Osteocyte (in vitro differentiated cells): ENCODE results near the gene ELF5. TPM values are rescaled to one million over a fixed set of nuclear protein-coding genes. Genes with fewer than 3 reads are reported as not detected.

Source experiments
- DNase-seq: peaks from one replicate; pipeline ENCODE4 v3.0.0; 2021; ENCODE audit warnings: mixed read lengths; ENCODE audit not compliant: unreplicated experiment; ENCODE audit errors: extremely low spot score
- H3K27ac Mint-ChIP-seq: one replicate; pipeline ENCODE4 v1.8.0; 2021; ENCODE audit warnings: mild to moderate bottlenecking, mixed read lengths; ENCODE audit not compliant: unreplicated experiment
- H3K27me3 Mint-ChIP-seq: one replicate; pipeline ENCODE4 v1.8.0; 2021; ENCODE audit warnings: mixed read lengths; ENCODE audit not compliant: unreplicated experiment
- H3K36me3 Mint-ChIP-seq: one replicate; pipeline ENCODE4 v1.8.0; 2021; ENCODE audit warnings: mixed read lengths; ENCODE audit not compliant: unreplicated experiment
- H3K4me1 Mint-ChIP-seq: one replicate; pipeline ENCODE4 v1.8.0; 2021; ENCODE audit warnings: mixed read lengths; ENCODE audit not compliant: unreplicated experiment
- H3K4me3 Mint-ChIP-seq: one replicate; pipeline ENCODE4 v1.8.0; 2021; ENCODE audit warnings: mild to moderate bottlenecking, moderate library complexity, mixed read lengths; ENCODE audit not compliant: unreplicated experiment
- H3K9me3 Mint-ChIP-seq: one replicate; pipeline ENCODE4 v1.8.0; 2021; ENCODE audit warnings: mixed read lengths; ENCODE audit not compliant: unreplicated experiment
- total RNA-seq: library from RNA; stranded (reverse); gene quantifications from 2 replicates; pipeline ENCODE4 v1.2.1, GENCODE V29; 2021
- TF ChIP-seq, protein P1 (sequence below): fragments of 200-600 bp; sonication (generic); IDR thresholded peaks from 2 replicates; pipeline ENCODE4 v1.5.0; 2021; ENCODE audit warnings: antibody characterized with exemption, mild to moderate bottlenecking, moderate library complexity

ELF5 gene
- total RNA-seq, 1 donor from 2014 or later = not detected

DNA sequence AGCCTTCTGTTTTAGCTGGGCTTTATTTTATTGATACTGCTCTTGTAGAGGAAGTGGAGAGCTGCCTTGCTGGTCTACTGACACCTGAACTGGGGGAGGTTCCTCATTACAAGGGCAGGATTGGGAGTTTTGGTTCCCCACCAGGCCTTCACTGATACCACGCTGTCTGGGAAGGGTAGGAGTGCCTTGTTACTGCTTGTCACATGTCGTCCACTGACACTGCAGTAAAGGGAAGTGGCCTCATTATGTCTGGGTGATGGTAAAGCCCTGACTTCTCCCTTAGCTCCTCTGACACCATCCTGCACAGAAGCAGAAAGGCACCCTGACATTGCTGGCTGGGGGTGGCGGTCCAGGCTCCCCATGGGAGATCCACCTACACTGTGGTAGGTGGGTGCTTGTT is 38.7 kb upstream of the ELF5 start:
- H3K27me3 Mint-ChIP-seq = peaks cover 58% of the 10 kb centered on the region
- no peaks in the 10 kb centered on the region for H3K4me1 Mint-ChIP-seq
- TF ChIP-seq, protein P1, sequence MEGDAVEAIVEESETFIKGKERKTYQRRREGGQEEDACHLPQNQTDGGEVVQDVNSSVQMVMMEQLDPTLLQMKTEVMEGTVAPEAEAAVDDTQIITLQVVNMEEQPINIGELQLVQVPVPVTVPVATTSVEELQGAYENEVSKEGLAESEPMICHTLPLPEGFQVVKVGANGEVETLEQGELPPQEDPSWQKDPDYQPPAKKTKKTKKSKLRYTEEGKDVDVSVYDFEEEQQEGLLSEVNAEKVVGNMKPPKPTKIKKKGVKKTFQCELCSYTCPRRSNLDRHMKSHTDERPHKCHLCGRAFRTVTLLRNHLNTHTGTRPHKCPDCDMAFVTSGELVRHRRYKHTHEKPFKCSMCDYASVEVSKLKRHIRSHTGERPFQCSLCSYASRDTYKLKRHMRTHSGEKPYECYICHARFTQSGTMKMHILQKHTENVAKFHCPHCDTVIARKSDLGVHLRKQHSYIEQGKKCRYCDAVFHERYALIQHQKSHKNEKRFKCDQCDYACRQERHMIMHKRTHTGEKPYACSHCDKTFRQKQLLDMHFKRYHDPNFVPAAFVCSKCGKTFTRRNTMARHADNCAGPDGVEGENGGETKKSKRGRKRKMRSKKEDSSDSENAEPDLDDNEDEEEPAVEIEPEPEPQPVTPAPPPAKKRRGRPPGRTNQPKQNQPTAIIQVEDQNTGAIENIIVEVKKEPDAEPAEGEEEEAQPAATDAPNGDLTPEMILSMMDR = no peak
- H3K36me3 Mint-ChIP-seq = no peaks in the 10 kb centered on the region
- no peaks in the 10 kb centered on the region for H3K9me3 Mint-ChIP-seq
- H3K27ac Mint-ChIP-seq = no peak overlapping the region
- DNase-seq = no peak
- no peak overlapping the region for H3K4me3 Mint-ChIP-seq

GRCh38 chr11:34549271-34549670 is 35.7 kb upstream of the ELF5 start:
- no peak overlapping the region for H3K27ac Mint-ChIP-seq
- H3K4me3 Mint-ChIP-seq = no peak overlapping the region
- H3K36me3 Mint-ChIP-seq = no peaks in the 10 kb centered on the region
- no peaks in the 10 kb centered on the region for H3K4me1 Mint-ChIP-seq
- H3K9me3 Mint-ChIP-seq = no peaks in the 10 kb centered on the region
- TF ChIP-seq, protein P1 = no peak
- H3K27me3 Mint-ChIP-seq = peaks cover 62% of the 10 kb centered on the region
- DNase-seq = no peak

DNA sequence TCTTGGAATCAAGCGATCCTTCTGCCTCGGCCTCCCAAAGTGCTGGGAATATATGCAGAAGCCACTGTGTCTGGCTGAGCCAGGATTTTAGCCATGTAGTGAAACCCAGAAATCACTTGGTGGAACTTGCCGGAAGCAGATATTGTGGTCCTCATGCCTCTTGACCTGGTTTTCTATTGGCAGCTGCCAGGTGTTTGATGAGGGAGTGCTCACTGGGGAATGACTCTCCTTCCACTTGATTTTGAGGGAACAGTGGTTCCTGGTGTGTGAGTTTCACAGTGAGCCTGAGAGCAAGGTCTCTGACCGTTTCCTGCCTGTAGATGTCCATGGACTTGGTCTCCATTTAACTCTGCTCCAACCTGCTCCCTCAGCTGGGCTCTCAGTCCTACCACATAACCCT is 34.7 kb upstream of the ELF5 start:
- H3K9me3 Mint-ChIP-seq = no peaks in the 10 kb centered on the region
- no peak overlapping the region for H3K4me3 Mint-ChIP-seq
- no peaks in the 10 kb centered on the region for H3K4me1 Mint-ChIP-seq
- peaks cover 68% of the 10 kb centered on the region for H3K27me3 Mint-ChIP-seq
- no peak for DNase-seq
- TF ChIP-seq, protein P1 = no peak
- H3K36me3 Mint-ChIP-seq = no peaks in the 10 kb centered on the region
- no peak overlapping the region for H3K27ac Mint-ChIP-seq

- DNase-seq = no peak
- Mint-ChIP-seq H3K27ac (no peak overlapping the region), H3K4me1 (no peaks in the 10 kb centered on the region), H3K36me3 (no peaks in the 10 kb centered on the region), H3K4me3 (no peak overlapping the region), H3K27me3 (peaks cover 72% of the 10 kb centered on the region), H3K9me3 (no peaks in the 10 kb centered on the region)
- TF ChIP-seq, protein P1 = no peak
Observed at GRCh38 chr11:34546511-34547209, 33.1 kb upstream of the ELF5 start.

- H3K4me1 Mint-ChIP-seq = no peaks in the 10 kb centered on the region
- no peak overlapping the region for H3K4me3 Mint-ChIP-seq
- TF ChIP-seq, protein P1 = no peak
- no peaks in the 10 kb centered on the region for H3K36me3 Mint-ChIP-seq
- no peak overlapping the region for H3K27ac Mint-ChIP-seq
- H3K9me3 Mint-ChIP-seq = no peaks in the 10 kb centered on the region
- no peak for DNase-seq
- H3K27me3 Mint-ChIP-seq = peaks cover 80% of the 10 kb centered on the region
Observed at GRCh38 chr11:34542089-34542488, 28.5 kb upstream of the ELF5 start.
